Progenitor cell of endocrine pancreas (in vitro differentiated cells): ENCODE data around the gene FZR1. TPM values are rescaled to one million over a fixed set of nuclear protein-coding genes. Genes with fewer than 3 reads are reported as not detected.

Experiments
- DNase-seq: peaks from one replicate; pipeline ENCODE4 v3.0.0; 2021; ENCODE audit warnings: low spot score; ENCODE audit not compliant: unreplicated experiment
- H3K27ac Mint-ChIP-seq: 2 replicates; pipeline ENCODE4 v1.8.0; 2021; ENCODE audit warnings: mild to moderate bottlenecking, moderate library complexity, mixed read lengths
- H3K27me3 Mint-ChIP-seq: 2 replicates; pipeline ENCODE4 v1.8.0; 2021; ENCODE audit warnings: mixed read lengths
- H3K36me3 Mint-ChIP-seq: 2 replicates; pipeline ENCODE4 v1.8.0; 2022; ENCODE audit warnings: mixed read lengths; ENCODE audit not compliant: insufficient read depth
- H3K4me1 Mint-ChIP-seq: 2 replicates; pipeline ENCODE4 v1.8.0; 2021; ENCODE audit warnings: low read depth, mixed read lengths
- H3K4me3 Mint-ChIP-seq: 2 replicates; pipeline ENCODE4 v1.8.0; 2021; ENCODE audit warnings: low read depth, mild to moderate bottlenecking, moderate library complexity, mixed read lengths
- H3K9me3 Mint-ChIP-seq: 2 replicates; pipeline ENCODE4 v1.8.0; 2021; ENCODE audit warnings: low read depth, mixed read lengths
- CTCF ChIP-seq: fragments of 200-600 bp; sonication (generic); IDR thresholded peaks from one replicate; pipeline ENCODE4 v1.5.0; 2021; ENCODE audit warnings: antibody characterized with exemption, mild to moderate bottlenecking; ENCODE audit not compliant: unreplicated experiment
- total RNA-seq: library from RNA; stranded (reverse); gene quantifications from 2 replicates; pipeline ENCODE4 v1.2.1, GENCODE V29; 2021

Gene FZR1
- total RNA-seq, 1 donor from 2014 or later = 70.5 TPM

- H3K27ac Mint-ChIP-seq = peak overlapping the region; percentile 90
- peaks cover 3% of the 10 kb centered on the region for H3K36me3 Mint-ChIP-seq
- H3K27me3 Mint-ChIP-seq = no peaks in the 10 kb centered on the region
- TF ChIP-seq CTCF = peak; percentile 90
- no peaks in the 10 kb centered on the region for H3K9me3 Mint-ChIP-seq
- DNase-seq = peak; percentile 80
- H3K4me3 Mint-ChIP-seq = no peak overlapping the region
- no peaks in the 10 kb centered on the region for H3K4me1 Mint-ChIP-seq
These were observed 38.9 kb downstream of the FZR1 start for GRCh38 chr19:3544742-3545668.

GRCh38 chr19:3545669-3546034 lies 39.5 kb downstream of the FZR1 start:
- Mint-ChIP-seq H3K27me3 (no peaks in the 10 kb centered on the region), H3K4me3 (no peak overlapping the region), H3K27ac (no peak overlapping the region), H3K36me3 (peaks cover 3% of the 10 kb centered on the region), H3K9me3 (no peaks in the 10 kb centered on the region), H3K4me1 (no peaks in the 10 kb centered on the region)
- no peak for DNase-seq
- TF ChIP-seq CTCF = no peak

- Mint-ChIP-seq H3K9me3 (no peaks in the 10 kb centered on the region), H3K27me3 (no peaks in the 10 kb centered on the region), H3K27ac (no peak overlapping the region), H3K4me3 (no peak overlapping the region), H3K4me1 (no peaks in the 10 kb centered on the region), H3K36me3 (peaks cover 3% of the 10 kb centered on the region)
- TF ChIP-seq CTCF = no peak
- DNase-seq = no peak
These were observed 40.0 kb downstream of the FZR1 start for GRCh38 chr19:3546119-3546518.

- Mint-ChIP-seq H3K27me3 (no peaks in the 10 kb centered on the region), H3K9me3 (no peaks in the 10 kb centered on the region), H3K4me1 (no peaks in the 10 kb centered on the region), H3K36me3 (peaks cover 3% of the 10 kb centered on the region), H3K27ac (no peak overlapping the region), H3K4me3 (no peak overlapping the region)
- DNase-seq = no peak
- peak; percentile 49 for TF ChIP-seq CTCF
These were observed 41.2 kb downstream of the FZR1 start for GRCh38 chr19:3547301-3547731.

GRCh38 chr19:3547767-3548282 lies 41.7 kb downstream of the FZR1 start:
- H3K27me3 Mint-ChIP-seq = no peaks in the 10 kb centered on the region
- no peaks in the 10 kb centered on the region for H3K4me1 Mint-ChIP-seq
- no peaks in the 10 kb centered on the region for H3K9me3 Mint-ChIP-seq
- peaks cover 3% of the 10 kb centered on the region for H3K36me3 Mint-ChIP-seq
- no peak overlapping the region for H3K27ac Mint-ChIP-seq
- no peak for DNase-seq
- no peak for TF ChIP-seq CTCF
- H3K4me3 Mint-ChIP-seq = no peak overlapping the region
